ENCODE results near the gene KCNK1.
"Not testable (repeated sequence)": the region's sequence is repeated elsewhere in the genome, so short reads cannot be mapped to it uniquely, and the experiment has no call there.

The KCNK1 gene

GRCh38 chr1:233608988-233609387 lies 4.9 kb upstream of the KCNK1 start:
- H3K27ac ChIP-seq (ENCODE audit: low read length), result no peak overlapping the region
- no peak overlapping the region for H2AFZ ChIP-seq (ENCODE audit: low read length)
- H3K4me3 ChIP-seq (ENCODE audit: low read length), result no peak overlapping the region
- DNase-seq, result no peak
- no peak overlapping the region for H3K9ac ChIP-seq (ENCODE audit: low read length)
- TF ChIP-seq CTCF (IDR thresholded peaks at IDR 0.05; ENCODE audit: low read length), result no peak
- TF ChIP-seq EZH2phosphoT487 (IDR thresholded peaks at IDR 0.05; ENCODE audit: low read length), result no peak
- TF ChIP-seq EZH2 (optimal IDR thresholded peaks at IDR 0.05; ENCODE audit: low read depth, low read length), result no peak
- no peaks in the 10 kb centered on the region for H3K79me2 ChIP-seq (ENCODE audit: low read length)
- peaks cover 8% of the 10 kb centered on the region; the same call in 1 of the 2 replicates for H3F3A ChIP-seq (ENCODE audit: insufficient read depth, low read length)
- no peaks in the 10 kb centered on the region for H3K9me3 ChIP-seq (replicated peaks; ENCODE audit: insufficient read depth, low read length)
- H3K36me3 ChIP-seq (replicated peaks; ENCODE audit: insufficient read depth, low read length), result no peaks in the 10 kb centered on the region
- H3K4me2 ChIP-seq (ENCODE audit: low read depth, low read length), result no peak overlapping the region
- H3K9me2 ChIP-seq (replicated peaks; ENCODE audit: insufficient read depth, low read length), result no peaks in the 10 kb centered on the region
- no peaks in the 10 kb centered on the region for H4K20me1 ChIP-seq (ENCODE audit: insufficient read depth, low read length)
- no peaks in the 10 kb centered on the region for H3K27me3 ChIP-seq (replicated peaks; ENCODE audit: insufficient read depth, low read length)
- peaks cover 15% of the 10 kb centered on the region for H3K4me1 ChIP-seq (ENCODE audit: low read length)

GRCh38 chr1:233609926-233610325 lies 4.0 kb upstream of the KCNK1 start:
- Histone ChIP-seq H3K9me3 (replicated peaks; ENCODE audit: insufficient read depth, low read length) (no peaks in the 10 kb centered on the region), H3K36me3 (replicated peaks; ENCODE audit: insufficient read depth, low read length) (no peaks in the 10 kb centered on the region), H3K4me1 (ENCODE audit: low read length) (peaks cover 17% of the 10 kb centered on the region), H3K27ac (ENCODE audit: low read length) (no peak overlapping the region), H3K27me3 (replicated peaks; ENCODE audit: insufficient read depth, low read length) (no peaks in the 10 kb centered on the region), H2AFZ (ENCODE audit: low read length) (no peak overlapping the region), H4K20me1 (ENCODE audit: insufficient read depth, low read length) (no peaks in the 10 kb centered on the region), H3K9me2 (replicated peaks; ENCODE audit: insufficient read depth, low read length) (no peaks in the 10 kb centered on the region), H3F3A (ENCODE audit: insufficient read depth, low read length) (peaks cover 8% of the 10 kb centered on the region; the same call in 1 of the 2 replicates), H3K4me2 (ENCODE audit: low read depth, low read length) (no peak overlapping the region), H3K4me3 (ENCODE audit: low read length) (no peak overlapping the region), H3K9ac (ENCODE audit: low read length) (no peak overlapping the region), H3K79me2 (ENCODE audit: low read length) (no peaks in the 10 kb centered on the region)
- no peak for DNase-seq
- TF ChIP-seq EZH2 (optimal IDR thresholded peaks at IDR 0.05; ENCODE audit: low read depth, low read length) (no peak), CTCF (IDR thresholded peaks at IDR 0.05; ENCODE audit: low read length) (no peak), EZH2phosphoT487 (IDR thresholded peaks at IDR 0.05; ENCODE audit: low read length) (no peak)

- no peaks in the 10 kb centered on the region for H3K36me3 ChIP-seq (replicated peaks; ENCODE audit: insufficient read depth, low read length)
- no peaks in the 10 kb centered on the region for H3K79me2 ChIP-seq (ENCODE audit: low read length)
- peaks cover 8% of the 10 kb centered on the region; the same call in 1 of the 2 replicates for H3F3A ChIP-seq (ENCODE audit: insufficient read depth, low read length)
- H3K9me3 ChIP-seq (replicated peaks; ENCODE audit: insufficient read depth, low read length), result no peaks in the 10 kb centered on the region
- TF ChIP-seq EZH2phosphoT487 (IDR thresholded peaks at IDR 0.05; ENCODE audit: low read length), result no peak
- no peak for TF ChIP-seq CTCF (IDR thresholded peaks at IDR 0.05; ENCODE audit: low read length)
- no peak for TF ChIP-seq EZH2 (optimal IDR thresholded peaks at IDR 0.05; ENCODE audit: low read depth, low read length)
- H4K20me1 ChIP-seq (ENCODE audit: insufficient read depth, low read length), result no peaks in the 10 kb centered on the region
- H3K27me3 ChIP-seq (replicated peaks; ENCODE audit: insufficient read depth, low read length), result no peaks in the 10 kb centered on the region
- no peak overlapping the region for H3K27ac ChIP-seq (ENCODE audit: low read length)
- no peak overlapping the region for H3K9ac ChIP-seq (ENCODE audit: low read length)
- H3K4me3 ChIP-seq (ENCODE audit: low read length), result no peak overlapping the region
- no peaks in the 10 kb centered on the region for H3K9me2 ChIP-seq (replicated peaks; ENCODE audit: insufficient read depth, low read length)
- no peak for DNase-seq
- no peak overlapping the region for H3K4me2 ChIP-seq (ENCODE audit: low read depth, low read length)
- H3K4me1 ChIP-seq (ENCODE audit: low read length), result peaks cover 22% of the 10 kb centered on the region
- no peak overlapping the region for H2AFZ ChIP-seq (ENCODE audit: low read length)
Measured at GRCh38 chr1:233610628-233611027, 3.3 kb upstream of the KCNK1 start.

GRCh38 chr1:233611363-233611762 lies 2.5 kb upstream of the KCNK1 start:
- H3F3A ChIP-seq (ENCODE audit: insufficient read depth, low read length); H3K9me2 ChIP-seq (replicated peaks; ENCODE audit: insufficient read depth, low read length); DNase-seq; H3K27me3 ChIP-seq (replicated peaks; ENCODE audit: insufficient read depth, low read length); H4K20me1 ChIP-seq (ENCODE audit: insufficient read depth, low read length); H3K9me3 ChIP-seq (replicated peaks; ENCODE audit: insufficient read depth, low read length); H3K36me3 ChIP-seq (replicated peaks; ENCODE audit: insufficient read depth, low read length); H2AFZ ChIP-seq (ENCODE audit: low read length); H3K4me3 ChIP-seq (ENCODE audit: low read length); H3K79me2 ChIP-seq (ENCODE audit: low read length); H3K4me2 ChIP-seq (ENCODE audit: low read depth, low read length); H3K27ac ChIP-seq (ENCODE audit: low read length); H3K9ac ChIP-seq (ENCODE audit: low read length): not testable (repeated sequence)
- H3K4me1 ChIP-seq (ENCODE audit: low read length), result peaks cover 22% of the 10 kb centered on the region

All from MM.1S (cell line).